Measurements from ENCODE around the gene TSHZ2.

TSHZ2 gene

DNA sequence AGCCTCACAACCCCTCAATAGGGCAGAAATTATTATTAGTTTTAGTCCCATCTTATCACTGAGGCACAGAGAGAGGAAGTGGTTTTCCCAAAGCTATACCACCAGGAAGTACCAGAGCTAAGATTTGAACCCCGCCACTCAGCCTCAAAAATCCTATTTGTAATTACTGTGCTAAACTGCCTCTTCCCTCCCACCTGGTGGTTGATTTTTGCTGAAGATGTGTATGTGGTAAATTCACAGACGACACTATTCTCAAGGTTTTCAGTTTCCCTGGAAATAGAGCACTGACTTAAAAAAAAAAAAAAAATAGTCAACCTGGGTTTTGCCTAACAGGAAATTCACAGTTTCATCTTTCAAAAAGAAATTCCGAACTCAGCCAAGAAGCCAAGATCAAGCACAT, 57.9 kb downstream of the TSHZ2 start:
- no peak overlapping the region for H3K4me3 ChIP-seq (ENCODE audit: low read depth, low read length)
- in situ Hi-C loops (cut with HindIII; ENCODE audit: low sequenced_read_pairs) = no loop called here
- TF ChIP-seq, protein P1, sequence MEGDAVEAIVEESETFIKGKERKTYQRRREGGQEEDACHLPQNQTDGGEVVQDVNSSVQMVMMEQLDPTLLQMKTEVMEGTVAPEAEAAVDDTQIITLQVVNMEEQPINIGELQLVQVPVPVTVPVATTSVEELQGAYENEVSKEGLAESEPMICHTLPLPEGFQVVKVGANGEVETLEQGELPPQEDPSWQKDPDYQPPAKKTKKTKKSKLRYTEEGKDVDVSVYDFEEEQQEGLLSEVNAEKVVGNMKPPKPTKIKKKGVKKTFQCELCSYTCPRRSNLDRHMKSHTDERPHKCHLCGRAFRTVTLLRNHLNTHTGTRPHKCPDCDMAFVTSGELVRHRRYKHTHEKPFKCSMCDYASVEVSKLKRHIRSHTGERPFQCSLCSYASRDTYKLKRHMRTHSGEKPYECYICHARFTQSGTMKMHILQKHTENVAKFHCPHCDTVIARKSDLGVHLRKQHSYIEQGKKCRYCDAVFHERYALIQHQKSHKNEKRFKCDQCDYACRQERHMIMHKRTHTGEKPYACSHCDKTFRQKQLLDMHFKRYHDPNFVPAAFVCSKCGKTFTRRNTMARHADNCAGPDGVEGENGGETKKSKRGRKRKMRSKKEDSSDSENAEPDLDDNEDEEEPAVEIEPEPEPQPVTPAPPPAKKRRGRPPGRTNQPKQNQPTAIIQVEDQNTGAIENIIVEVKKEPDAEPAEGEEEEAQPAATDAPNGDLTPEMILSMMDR (IDR thresholded peaks at IDR 0.05; ENCODE audit: low read depth, low read length) = no peak
- no peak for DNase-seq (ENCODE audit: low read depth, low spot score)

DNA sequence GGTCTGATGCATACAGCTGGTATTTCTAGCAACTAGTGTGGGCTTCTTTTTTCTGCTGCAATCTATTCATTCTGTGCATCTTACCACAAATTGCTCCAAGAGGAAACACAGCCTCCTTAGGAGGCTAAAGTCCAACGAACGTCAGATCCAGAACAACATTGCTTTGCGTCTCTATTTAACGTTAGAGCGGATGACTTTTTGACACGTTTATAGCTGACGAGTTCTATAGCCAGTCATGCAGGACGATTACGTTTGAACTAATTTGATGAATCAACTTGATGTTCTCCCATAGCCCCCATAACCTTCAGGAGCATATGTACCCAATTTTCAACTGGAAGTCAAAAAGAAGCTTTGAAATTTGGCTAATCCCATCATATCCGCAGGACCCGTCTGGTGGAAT, 59.9 kb downstream of the TSHZ2 start:
- H3K4me3 ChIP-seq (ENCODE audit: low read depth, low read length) = no peak overlapping the region
- in situ Hi-C loops (cut with HindIII; ENCODE audit: low sequenced_read_pairs) = no loop called here
- DNase-seq (ENCODE audit: low read depth, low spot score) = no peak
- TF ChIP-seq, protein P1 (IDR thresholded peaks at IDR 0.05; ENCODE audit: low read depth, low read length) = no peak

DNA sequence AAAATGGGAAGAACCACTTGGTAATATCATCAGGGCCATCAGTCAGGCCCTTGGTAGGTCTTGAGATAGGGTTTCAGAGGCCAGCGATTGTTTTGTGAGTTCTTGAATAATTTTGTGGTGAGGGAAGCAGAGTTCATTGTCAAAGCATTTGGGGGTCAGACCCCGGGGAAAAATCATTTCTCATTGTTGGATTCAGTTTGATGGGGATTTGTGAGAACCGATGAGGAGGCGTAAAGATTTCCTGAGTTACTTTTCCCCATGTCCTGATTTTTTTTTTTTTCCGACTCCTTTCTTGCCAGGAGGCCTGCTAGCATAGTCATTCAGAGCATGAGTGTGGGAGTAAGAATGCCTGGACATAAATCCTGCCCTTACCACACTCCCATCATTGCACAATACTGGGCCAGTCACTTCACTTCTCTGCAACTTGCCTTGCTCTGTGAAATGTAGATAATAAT, 60.3 kb downstream of the TSHZ2 start:
- DNase-seq (ENCODE audit: low read depth, low spot score) = peak; percentile 59
- in situ Hi-C loops (cut with HindIII; ENCODE audit: low sequenced_read_pairs) = no loop called here
- TF ChIP-seq, protein P1 (IDR thresholded peaks at IDR 0.05; ENCODE audit: low read depth, low read length) = no peak
- no peak overlapping the region for H3K4me3 ChIP-seq (ENCODE audit: low read depth, low read length)

DNA sequence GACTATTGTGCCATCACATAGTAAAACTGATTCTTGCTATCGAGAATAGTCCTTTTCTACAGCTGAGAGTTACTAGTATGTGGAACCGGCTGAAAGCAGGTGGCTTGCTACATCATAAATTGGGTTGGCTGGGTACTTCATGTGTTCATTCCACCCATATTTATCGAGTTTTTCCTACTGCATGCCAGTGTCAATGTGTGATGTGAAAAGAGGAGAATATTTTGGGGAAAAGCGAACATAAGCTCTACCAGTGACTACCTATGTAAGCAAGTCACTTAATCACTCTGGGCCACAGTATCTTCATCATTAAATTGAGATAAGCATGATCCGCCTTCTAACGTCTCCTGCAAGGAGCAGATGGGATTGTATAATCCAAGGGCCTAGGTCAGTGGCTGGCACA, 61.0 kb downstream of the TSHZ2 start:
- in situ Hi-C loops (cut with HindIII; ENCODE audit: low sequenced_read_pairs) = no loop called here
- no peak for DNase-seq (ENCODE audit: low read depth, low spot score)
- TF ChIP-seq, protein P1 (IDR thresholded peaks at IDR 0.05; ENCODE audit: low read depth, low read length) = no peak
- no peak overlapping the region for H3K4me3 ChIP-seq (ENCODE audit: low read depth, low read length)

DNA sequence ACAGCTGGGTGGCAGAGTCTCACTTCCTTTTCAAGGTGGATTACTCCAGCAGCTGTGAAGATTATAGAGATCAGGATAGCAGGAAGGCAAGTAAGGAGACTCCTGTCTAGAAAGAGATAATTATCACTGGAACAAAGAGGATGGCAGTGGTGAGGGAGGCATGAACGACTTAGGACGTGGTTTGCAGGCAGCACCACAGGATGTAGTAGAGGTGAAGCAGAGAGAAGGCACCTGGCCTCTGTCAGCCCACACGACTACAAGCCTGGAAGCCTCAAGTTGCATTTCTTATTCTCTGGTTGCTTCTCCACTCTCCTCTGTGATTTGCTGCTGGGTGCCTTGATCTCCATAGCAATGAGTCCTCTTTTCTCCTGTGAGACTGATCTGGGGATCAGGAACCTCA, 62.7 kb downstream of the TSHZ2 start:
- in situ Hi-C loops (cut with HindIII; ENCODE audit: low sequenced_read_pairs) = no loop called here
- DNase-seq (ENCODE audit: low read depth, low spot score) = no peak
- TF ChIP-seq, protein P1 (IDR thresholded peaks at IDR 0.05; ENCODE audit: low read depth, low read length) = no peak
- no peak overlapping the region for H3K4me3 ChIP-seq (ENCODE audit: low read depth, low read length)

DNA sequence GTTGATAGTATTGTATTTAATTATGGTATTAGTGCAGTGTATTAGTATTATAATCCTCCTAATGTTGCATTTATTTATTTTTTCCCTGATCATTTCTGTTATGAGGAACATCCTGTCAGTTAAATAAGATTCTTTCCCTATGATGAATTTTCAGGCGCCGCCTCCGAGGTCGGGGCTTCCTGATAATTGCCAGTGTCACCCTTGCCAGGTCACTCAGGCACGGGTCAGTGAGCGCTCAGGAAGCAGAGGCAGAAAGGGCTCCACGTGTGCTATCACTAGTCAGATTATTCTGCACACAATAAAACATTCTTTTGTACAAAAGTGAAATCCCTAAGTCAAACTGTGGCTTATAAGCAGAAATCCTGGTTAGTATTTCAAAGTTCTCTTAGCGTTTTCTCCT, 64.8 kb downstream of the TSHZ2 start:
- TF ChIP-seq, protein P1 (IDR thresholded peaks at IDR 0.05; ENCODE audit: low read depth, low read length) = no peak
- in situ Hi-C loops (cut with HindIII; ENCODE audit: low sequenced_read_pairs) = no loop called here
- H3K4me3 ChIP-seq (ENCODE audit: low read depth, low read length) = no peak overlapping the region
- DNase-seq (ENCODE audit: low read depth, low spot score) = no peak

DNA sequence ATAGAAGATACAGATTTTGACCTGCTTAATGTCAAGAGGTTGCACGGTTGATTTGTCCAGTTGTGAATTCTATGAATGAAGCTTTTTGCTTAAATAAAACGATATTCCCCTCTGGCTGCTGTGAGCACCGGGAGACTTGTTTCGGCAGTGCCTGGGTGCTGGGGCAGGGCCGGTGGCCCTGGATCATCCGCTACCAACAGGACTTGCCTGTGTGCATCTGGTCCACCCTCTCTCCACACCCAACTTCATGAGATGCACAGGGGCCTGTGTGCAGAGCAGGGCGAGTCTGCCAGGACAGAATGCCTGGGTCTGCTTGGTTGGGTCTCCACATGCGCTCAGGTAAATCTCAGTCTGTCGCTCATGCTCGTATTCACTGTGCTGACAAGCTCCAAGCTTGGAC, 65.5 kb downstream of the TSHZ2 start:
- TF ChIP-seq, protein P1 (IDR thresholded peaks at IDR 0.05; ENCODE audit: low read depth, low read length) = no peak
- no peak for DNase-seq (ENCODE audit: low read depth, low spot score)
- in situ Hi-C loops (cut with HindIII; ENCODE audit: low sequenced_read_pairs) = no loop called here
- no peak overlapping the region for H3K4me3 ChIP-seq (ENCODE audit: low read depth, low read length)
